Suppressor macrophage (primary cell): ENCODE results near the gene IL17RC.
A peak's percentile ranks its signal among the peaks of the same experiment; 100 is the strongest.

ENCODE experiments used
- DNase-seq, 4 experiments: peaks; one replicate each; pipeline ENCODE4 v3.0.0-alpha.2; 2020 to 2022

Gene IL17RC

GRCh38 chr3:9946112-9947024 is 29.5 kb downstream of the IL17RC start:
- DNase-seq: peak; percentile 93 to 94 (median 94)

DNA sequence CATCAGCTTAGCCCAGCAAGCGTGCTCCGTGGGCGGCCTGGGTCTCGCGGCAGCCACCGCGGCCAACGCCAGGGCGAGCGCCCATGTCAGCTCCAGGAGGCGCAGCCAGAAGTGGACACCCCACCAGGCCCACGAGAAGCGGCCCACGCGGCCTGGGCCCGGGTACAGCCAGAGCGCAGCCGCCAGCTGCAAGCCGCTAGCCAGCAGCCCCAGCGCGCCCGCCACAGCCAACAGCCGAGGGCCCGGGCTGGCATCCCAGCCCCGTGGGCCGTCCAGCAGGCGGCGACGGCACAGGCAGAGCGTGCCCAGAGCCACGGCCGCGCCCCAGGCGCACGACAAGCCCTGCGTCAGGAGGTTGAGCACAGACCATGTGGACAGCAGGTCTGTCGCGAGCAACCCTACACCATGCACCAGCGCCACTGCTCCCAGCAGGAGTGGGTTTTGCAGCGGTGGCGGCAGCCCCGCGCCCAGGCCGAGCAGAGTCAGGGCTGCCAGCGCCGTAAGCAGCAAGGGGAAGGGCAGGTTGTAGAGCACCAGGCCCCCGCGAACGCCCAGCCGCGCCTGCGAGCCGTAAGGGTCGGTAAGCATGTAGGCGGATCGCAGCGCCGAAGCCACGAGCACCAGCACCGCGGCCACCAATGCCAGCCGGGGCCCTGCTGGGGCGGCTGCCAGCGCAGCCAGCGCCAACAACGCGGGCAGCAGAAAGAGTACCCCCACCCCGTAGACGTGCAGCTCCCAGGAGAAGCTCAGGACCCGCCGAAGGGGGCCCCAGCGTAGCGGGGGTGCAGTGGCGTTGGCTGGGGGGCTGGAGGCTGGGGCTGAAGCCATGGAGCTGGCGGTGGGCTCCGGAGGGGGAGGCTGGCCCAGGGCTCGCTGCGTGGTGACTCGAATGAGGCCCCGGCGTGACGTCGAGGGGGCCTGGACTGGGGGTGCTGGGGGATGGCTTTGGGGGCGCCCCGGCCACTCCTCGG is 30.4 kb downstream of the IL17RC start:
- DNase-seq: no peak

DNA sequence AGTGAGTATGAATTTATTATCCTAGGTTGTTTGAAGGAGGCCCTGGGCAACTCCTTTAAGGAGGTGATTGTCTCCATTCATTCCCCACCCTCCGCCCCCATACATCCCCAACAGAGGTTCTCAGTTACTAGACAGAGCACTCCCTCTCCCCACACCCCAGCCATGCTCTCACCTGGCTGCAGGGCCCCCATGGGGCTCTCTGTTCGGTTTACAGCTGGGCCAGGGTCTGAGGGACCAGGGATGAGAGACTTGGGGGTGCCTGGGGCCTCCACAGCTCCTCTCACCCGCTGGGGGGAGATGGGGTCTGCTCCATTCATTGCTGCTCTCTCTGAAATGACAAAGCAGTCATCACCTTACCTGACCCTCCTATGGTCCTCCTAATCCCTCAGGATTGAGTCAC is 31.7 kb downstream of the IL17RC start:
- no peak for DNase-seq

DNA sequence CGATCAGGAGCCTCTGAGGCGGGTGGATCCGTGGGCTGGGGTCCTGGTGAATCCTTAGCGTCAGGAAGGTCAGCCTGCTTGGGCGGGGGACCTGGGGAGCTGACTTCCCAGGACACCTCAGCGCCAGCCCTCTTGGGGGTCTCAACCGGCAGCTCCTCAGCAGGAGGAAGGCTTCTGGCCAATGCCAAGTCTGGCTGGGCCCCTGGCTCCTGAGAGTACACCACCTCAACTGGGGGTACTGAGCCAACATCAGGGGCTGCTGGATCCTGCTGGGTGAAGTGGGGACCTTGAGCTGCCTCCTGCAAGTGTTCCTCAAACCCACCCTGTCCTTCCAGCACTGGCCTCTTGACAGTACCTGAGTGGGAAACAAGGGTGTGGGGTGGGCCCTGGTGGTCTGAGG is 32.2 kb downstream of the IL17RC start:
- DNase-seq: no peak

GRCh38 chr3:9949626-9950025 is 32.7 kb downstream of the IL17RC start:
- no peak for DNase-seq

DNA sequence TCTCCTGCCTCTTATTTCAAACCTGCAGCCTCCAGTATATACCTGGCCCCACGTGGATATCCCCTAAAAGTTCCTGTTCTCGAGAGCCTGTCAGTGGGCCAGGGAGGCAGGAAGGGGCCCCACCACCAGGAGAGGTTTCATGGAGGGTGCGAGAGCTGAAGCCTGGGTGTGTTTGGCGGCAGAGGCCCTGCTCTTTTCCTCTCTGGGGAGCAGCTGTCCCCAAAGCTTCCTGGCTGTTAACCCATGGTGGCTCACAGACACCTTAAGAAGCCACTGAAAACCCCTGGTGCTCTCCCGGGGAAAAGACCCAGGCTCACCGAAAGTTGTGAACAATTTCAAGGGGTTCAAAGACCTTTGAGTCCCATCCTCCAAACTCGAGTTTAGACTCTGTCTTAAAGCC is 34.2 kb downstream of the IL17RC start:
- no peak for DNase-seq

GRCh38 chr3:9951598-9951961 is 34.7 kb downstream of the IL17RC start:
- no peak for DNase-seq

GRCh38 chr3:9951962-9952805 is 35.3 kb downstream of the IL17RC start, which contains the start of gene PRRT3:
Gene PRRT3 (minus strand): TSS chr3:9952408. CDS start chr3:9950115, 2,293 bp downstream.
- peak; percentile 57 to 77 (median 72) for DNase-seq

DNA sequence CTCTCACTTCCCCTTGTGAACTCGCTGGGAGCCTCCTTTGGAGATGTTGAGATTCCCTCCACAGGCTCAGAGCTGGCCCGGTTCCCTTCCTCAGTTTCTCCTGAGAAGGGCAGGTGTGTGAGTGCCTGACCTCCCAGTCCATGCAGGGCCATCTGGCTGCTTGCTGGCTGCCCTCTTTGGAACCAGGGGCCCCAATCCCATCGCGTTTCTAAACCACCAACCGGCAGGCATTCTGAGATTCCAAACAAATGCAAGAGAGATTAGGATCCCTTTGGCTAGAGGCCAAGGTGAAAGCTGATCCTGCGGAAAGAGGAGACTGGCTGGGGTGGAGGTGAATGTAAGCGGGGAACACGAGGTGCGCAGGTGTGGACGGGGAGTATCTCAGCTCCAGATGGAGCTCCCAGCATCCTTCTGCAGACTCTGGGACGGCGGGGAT is 38.2 kb downstream of the IL17RC start:
- no peak for DNase-seq

GRCh38 chr3:9955611-9956352 is 38.9 kb downstream of the IL17RC start:
- DNase-seq: no peak

DNA sequence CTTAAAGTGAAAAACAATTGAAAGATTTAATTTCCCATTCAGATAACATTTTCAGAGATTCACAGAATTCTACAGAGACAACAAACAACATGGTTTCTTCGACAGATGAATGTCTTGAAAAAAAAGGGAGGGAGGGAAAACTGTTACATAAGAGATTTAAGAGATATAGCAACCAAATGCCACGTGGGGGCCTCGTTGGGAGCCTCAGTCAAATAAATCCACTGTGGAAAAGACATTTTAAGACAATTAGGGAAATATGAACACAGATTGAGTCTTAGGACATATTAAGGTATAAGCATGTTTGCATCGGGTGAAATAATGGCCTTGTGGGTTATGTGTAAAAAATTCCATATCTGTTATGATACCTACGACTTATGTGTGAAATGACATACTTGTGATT is 40.3 kb downstream of the IL17RC start:
- peak in 3 of 4 experiments; percentile 17 to 44 (median 31) for DNase-seq

GRCh38 chr3:9965200-9965875 is 48.4 kb downstream of the IL17RC start:
- DNase-seq: no peak

DNA sequence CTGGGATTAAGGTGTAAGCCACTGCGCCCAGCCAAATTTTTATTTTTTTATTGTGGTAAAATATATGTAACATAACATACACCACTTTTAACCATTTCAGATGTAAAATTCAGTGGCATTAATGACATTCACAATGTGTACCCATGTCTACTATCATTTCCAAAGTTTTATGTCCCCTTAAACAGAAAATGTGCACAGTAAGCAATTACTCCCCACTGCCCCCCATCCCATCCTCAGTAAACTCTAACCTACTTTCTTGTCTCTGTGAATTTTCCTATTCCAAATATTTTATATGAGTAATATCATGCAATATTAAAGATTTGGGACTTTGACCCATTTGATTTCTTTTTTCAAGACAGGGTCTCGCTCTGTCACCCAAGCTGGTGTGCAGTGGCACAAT is 49.9 kb downstream of the IL17RC start:
- no peak for DNase-seq

DNA sequence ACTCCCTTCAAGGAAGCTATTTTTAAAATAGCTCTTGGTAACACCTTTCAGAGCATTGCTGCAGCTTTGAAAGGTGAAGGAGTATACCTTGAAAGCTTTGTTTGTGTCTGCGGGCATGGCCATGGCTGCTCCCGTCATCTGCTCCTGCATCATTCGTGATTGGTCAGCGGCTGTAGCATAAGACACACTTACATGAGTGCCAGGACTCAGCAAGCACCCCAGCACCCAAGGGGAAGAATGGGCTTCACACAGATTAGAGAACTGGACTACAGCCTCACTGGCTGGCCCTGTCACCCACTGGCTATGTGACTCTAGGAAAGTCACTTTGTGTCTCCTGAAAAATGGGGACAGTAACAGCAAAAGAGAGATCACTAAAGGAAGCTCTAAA is 52.7 kb downstream of the IL17RC start:
- no peak for DNase-seq

- DNase-seq: no peak
Observed at GRCh38 chr3:9970020-9970652, 53.2 kb downstream of the IL17RC start.

DNA sequence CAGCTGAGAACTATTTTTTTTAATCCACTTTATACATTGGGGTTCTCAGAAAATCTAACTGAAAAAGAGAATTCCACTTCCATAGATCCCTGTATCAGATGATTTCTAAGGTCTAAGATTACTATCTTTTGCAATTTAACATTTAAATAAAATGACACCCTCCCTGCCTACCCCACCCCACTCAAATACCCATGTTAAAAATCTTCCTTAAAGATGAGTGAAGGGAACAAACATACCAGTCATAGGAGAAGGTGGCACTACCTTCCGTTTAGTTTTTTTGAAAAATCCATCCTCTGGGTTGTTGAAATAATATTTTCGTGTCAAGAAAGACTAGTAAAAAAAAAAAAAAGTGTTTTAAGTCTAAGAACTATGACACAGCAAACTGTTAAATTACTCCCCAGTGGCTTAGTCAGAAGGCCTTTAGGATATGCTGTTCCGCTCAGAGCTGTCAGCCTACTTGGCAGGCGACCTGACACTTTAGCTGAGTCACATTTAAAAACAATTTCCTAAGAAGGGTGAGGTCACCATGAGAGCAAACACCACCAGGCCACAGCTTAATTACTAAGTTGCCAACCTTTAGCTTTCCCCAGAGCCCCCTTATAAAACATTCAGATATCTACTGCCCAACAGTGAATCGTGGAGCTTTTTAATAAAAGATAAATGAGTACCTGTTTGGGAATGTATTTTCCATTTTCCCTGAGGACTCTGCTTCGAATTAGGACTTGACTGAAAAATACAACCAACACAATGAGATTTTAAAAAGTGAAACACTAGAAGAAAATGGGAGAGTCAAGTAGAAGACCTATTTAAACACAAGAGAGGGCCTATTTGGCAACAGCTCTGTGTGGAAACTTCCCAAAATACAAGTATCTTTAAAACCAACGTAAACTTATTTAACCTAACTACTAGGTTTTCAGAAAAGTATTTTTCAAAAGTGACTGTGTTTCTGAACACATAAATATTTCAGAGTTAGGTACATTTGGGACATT is 60.1 kb downstream of the IL17RC start:
- peak; percentile 85 to 96 (median 90) for DNase-seq

DNA sequence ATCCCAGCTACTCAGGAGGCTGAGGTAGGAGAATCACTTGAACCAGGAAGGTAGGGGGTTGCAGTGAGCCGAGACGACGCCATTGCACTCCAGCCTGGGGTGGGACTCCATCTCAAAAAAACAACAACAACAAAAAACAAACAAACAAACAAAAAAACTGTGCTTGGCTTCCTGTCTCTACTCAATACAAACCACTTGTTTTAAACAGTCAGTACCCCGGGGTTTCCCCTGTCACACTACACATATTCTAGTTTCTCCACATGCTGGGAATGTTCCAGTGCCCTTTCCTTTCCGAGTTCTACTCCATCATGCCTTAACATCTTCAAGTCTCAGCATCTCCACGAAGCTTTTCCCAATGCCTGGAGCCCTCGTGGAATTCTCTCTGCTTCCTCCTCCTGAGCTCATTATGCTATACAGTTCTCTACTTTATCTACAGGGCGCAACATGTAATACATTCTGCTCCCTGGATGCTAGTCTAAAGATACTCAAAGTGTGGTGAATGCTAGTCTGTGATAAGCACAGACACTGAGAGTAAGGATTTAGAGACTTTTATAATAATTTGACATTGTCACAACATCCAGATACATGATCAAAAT is 61.9 kb downstream of the IL17RC start:
- DNase-seq: no peak

- no peak for DNase-seq
Observed at GRCh38 chr3:9980251-9980650, 63.4 kb downstream of the IL17RC start.
